ENCODE results near the gene TEX101. TPM values are rescaled to one million over a fixed set of nuclear protein-coding genes. Genes with fewer than 3 reads are reported as not detected.
A peak's percentile ranks its signal among the peaks of the same experiment; 100 is the strongest.

TEX101 gene
- total RNA-seq, 2 donors from 2014 or later = 26.0 TPM; not detected in 1

DNA sequence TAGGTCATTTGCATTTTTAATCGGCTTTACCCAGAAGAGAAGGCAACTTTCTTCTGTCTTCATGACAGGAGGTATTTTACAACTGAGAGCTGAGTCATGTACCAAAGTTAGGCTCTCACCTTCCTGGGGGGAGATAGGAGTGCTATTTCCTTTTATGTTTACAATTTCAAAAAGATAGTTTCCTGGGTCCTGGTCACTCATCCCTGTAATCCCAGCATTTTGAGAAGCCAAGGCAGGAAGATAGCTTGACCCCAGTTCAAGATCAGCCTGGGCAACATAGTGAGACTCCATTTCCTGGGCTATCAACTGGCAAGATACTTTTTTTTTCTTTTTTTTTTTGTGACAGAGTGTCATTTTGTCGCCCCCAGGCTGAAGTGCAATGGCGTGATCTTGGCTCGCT lies 43.1 kb downstream of the TEX101 start:
- Histone ChIP-seq H3K27ac (peak overlapping the region; percentile 5 to 15), H3K4me3 (no peak overlapping the region), H3K4me1 (replicated peaks) (peaks cover 3% of the 10 kb centered on the region), H3K9me3 (no peaks in the 10 kb centered on the region), H3K36me3 (no peaks in the 10 kb centered on the region), H3K27me3 (replicated peaks; ENCODE audit: insufficient read depth) (no peaks in the 10 kb centered on the region)
- TF ChIP-seq POLR2A (IDR thresholded peaks at IDR 0.05) (no peak), POLR2AphosphoS5 (IDR thresholded peaks at IDR 0.05) (no peak)
- TF ChIP-seq, protein P1, sequence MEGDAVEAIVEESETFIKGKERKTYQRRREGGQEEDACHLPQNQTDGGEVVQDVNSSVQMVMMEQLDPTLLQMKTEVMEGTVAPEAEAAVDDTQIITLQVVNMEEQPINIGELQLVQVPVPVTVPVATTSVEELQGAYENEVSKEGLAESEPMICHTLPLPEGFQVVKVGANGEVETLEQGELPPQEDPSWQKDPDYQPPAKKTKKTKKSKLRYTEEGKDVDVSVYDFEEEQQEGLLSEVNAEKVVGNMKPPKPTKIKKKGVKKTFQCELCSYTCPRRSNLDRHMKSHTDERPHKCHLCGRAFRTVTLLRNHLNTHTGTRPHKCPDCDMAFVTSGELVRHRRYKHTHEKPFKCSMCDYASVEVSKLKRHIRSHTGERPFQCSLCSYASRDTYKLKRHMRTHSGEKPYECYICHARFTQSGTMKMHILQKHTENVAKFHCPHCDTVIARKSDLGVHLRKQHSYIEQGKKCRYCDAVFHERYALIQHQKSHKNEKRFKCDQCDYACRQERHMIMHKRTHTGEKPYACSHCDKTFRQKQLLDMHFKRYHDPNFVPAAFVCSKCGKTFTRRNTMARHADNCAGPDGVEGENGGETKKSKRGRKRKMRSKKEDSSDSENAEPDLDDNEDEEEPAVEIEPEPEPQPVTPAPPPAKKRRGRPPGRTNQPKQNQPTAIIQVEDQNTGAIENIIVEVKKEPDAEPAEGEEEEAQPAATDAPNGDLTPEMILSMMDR (IDR thresholded peaks at IDR 0.05) = no peak
- DNase-seq (ENCODE audit: low spot score) = no peak
- 82% methylated on average over 4 of the region's 4 CpGs for WGBS
- intact Hi-C loops (cut with DNase I) = no loop called here

- intact Hi-C loops (cut with DNase I) = loop anchor here (5.0 kb wide), 1 partner anchor 42 kb away; the partner anchor contains the start of gene PHLDB3
- TF ChIP-seq POLR2AphosphoS5 (IDR thresholded peaks at IDR 0.05) = no peak
- TF ChIP-seq, protein P1 (IDR thresholded peaks at IDR 0.05) = no peak
- no peak for TF ChIP-seq POLR2A (IDR thresholded peaks at IDR 0.05)
- no peaks in the 10 kb centered on the region for H3K36me3 ChIP-seq
- H3K27ac ChIP-seq = no peak overlapping the region
- no peaks in the 10 kb centered on the region for H3K27me3 ChIP-seq (replicated peaks; ENCODE audit: insufficient read depth)
- H3K4me3 ChIP-seq = no peak overlapping the region
- peaks cover 3% of the 10 kb centered on the region for H3K4me1 ChIP-seq (replicated peaks)
- DNase-seq (ENCODE audit: low spot score) = no peak
- H3K9me3 ChIP-seq = no peaks in the 10 kb centered on the region
- 74% methylated on average over 16 of the region's 16 CpGs for WGBS
Observed at GRCh38 chr19:43460362-43461016, 45.8 kb downstream of the TEX101 start.

- DNase-seq (ENCODE audit: low spot score) = no peak
- no peak for TF ChIP-seq POLR2A (IDR thresholded peaks at IDR 0.05)
- no peak for TF ChIP-seq POLR2AphosphoS5 (IDR thresholded peaks at IDR 0.05)
- no peaks in the 10 kb centered on the region for H3K27me3 ChIP-seq (replicated peaks; ENCODE audit: insufficient read depth)
- peaks cover 2% of the 10 kb centered on the region for H3K4me1 ChIP-seq (replicated peaks)
- intact Hi-C loops (cut with DNase I) = loop anchor here (5.0 kb wide), 1 partner anchor 41 kb away; the partner anchor contains the start of gene PHLDB3
- no peaks in the 10 kb centered on the region for H3K9me3 ChIP-seq
- H3K36me3 ChIP-seq = no peaks in the 10 kb centered on the region
- WGBS = 87% methylated on average over 12 of the region's 12 CpGs
- no peak overlapping the region for H3K4me3 ChIP-seq
- H3K27ac ChIP-seq = no peak overlapping the region
Observed at GRCh38 chr19:43461303-43461702, 46.6 kb downstream of the TEX101 start.

DNA sequence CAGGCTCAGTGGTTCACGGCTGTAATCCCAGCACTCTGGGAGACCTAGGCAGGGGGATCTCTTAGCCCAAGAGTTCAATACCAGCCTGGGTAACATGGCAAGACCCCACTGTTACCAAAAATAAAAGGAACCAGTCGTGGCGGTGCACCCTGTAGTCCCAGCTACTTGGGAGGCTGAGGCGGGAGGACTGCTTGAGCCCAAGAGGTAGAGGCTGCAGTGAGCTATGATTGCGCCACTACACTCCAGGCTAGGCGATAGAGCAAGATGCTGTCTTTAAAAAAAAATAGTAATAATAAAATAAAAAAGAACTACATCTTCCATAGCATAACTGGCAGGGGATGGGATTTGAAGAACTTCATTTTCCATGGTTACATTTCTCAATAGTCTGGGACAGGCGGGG lies 47.7 kb downstream of the TEX101 start:
- TF ChIP-seq POLR2A (IDR thresholded peaks at IDR 0.05) (no peak), POLR2AphosphoS5 (IDR thresholded peaks at IDR 0.05) (no peak)
- TF ChIP-seq, protein P1 (IDR thresholded peaks at IDR 0.05) = no peak
- intact Hi-C loops (cut with DNase I) = loop anchor here (5.0 kb wide), 1 partner anchor 40 kb away; the partner anchor contains the start of gene PHLDB3
- WGBS = 96% methylated on average over 7 of the region's 7 CpGs
- no peak for DNase-seq (ENCODE audit: low spot score)
- H3K4me3 ChIP-seq = peak overlapping the region; percentile 52 to 79
- no peaks in the 10 kb centered on the region for H3K9me3 ChIP-seq
- no peaks in the 10 kb centered on the region for H3K4me1 ChIP-seq (replicated peaks)
- peak overlapping the region; percentile 92 to 96 for H3K27ac ChIP-seq
- no peaks in the 10 kb centered on the region for H3K36me3 ChIP-seq
- no peaks in the 10 kb centered on the region for H3K27me3 ChIP-seq (replicated peaks; ENCODE audit: insufficient read depth)

GRCh38 chr19:43462785-43463380 lies 48.2 kb downstream of the TEX101 start:
- 7% methylated on average over 19 of the region's 33 CpGs for WGBS
- DNase-seq (ENCODE audit: low spot score) = no peak

More at GRCh38 chr19:43462785-43463380, 48.2 kb downstream of the TEX101 start:
- Histone ChIP-seq H3K9me3 (no peaks in the 10 kb centered on the region), H3K27me3 (replicated peaks; ENCODE audit: insufficient read depth) (no peaks in the 10 kb centered on the region), H3K4me3 (peak overlapping the region; percentile 52 to 79), H3K4me1 (replicated peaks) (no peaks in the 10 kb centered on the region), H3K36me3 (no peaks in the 10 kb centered on the region), H3K27ac (peak overlapping the region; percentile 92 to 96)
- TF ChIP-seq POLR2A (IDR thresholded peaks at IDR 0.05) (peak; percentile 69), POLR2AphosphoS5 (IDR thresholded peaks at IDR 0.05) (no peak)
- TF ChIP-seq, protein P1 (IDR thresholded peaks at IDR 0.05) = no peak
- intact Hi-C loops (cut with DNase I) = loop anchor here (5.0 kb wide), 1 partner anchor 39 kb away; the partner anchor contains the start of gene PHLDB3
